BE2C (cell line): Measurements from ENCODE around the gene GRIN3B.

Experiments
- DNase-seq: peaks from one replicate; pipeline ENCODE4 v3.0.0-alpha.2; 2020
- H3K27me3 ChIP-seq: fragments of 250-450 bp; sonication (Bioruptor Pico); 2 replicates; pipeline ENCODE4 v1.5.1; 2020; ENCODE audit warnings: mild to moderate bottlenecking
- H3K36me3 ChIP-seq: fragments of 250-450 bp; sonication (Bioruptor Pico); 2 replicates; pipeline ENCODE4 v1.5.1; 2020; ENCODE audit warnings: mild to moderate bottlenecking
- H3K4me1 ChIP-seq: fragments of 250-450 bp; sonication (Bioruptor Pico); 2 replicates; pipeline ENCODE4 v1.5.1; 2020
- H3K4me3 ChIP-seq: 2 replicates; pipeline ENCODE4 v1.5.1; 2011; ENCODE audit warnings: low read depth, low read length
- H3K9me3 ChIP-seq: fragments of 250-450 bp; sonication (Bioruptor Pico); 2 replicates; pipeline ENCODE4 v1.5.1; 2020
- TF ChIP-seq, protein P1 (sequence below): IDR thresholded peaks from 2 replicates; pipeline ENCODE4 v1.5.1; 2012; ENCODE audit warnings: mild to moderate bottlenecking, low read depth, low read length

The GRIN3B gene

GRCh38 chr19:960601-960938, 39.6 kb upstream of the GRIN3B start:
- Histone ChIP-seq H3K4me3 (no peak overlapping the region), H3K36me3 (peaks cover 16% of the 10 kb centered on the region), H3K4me1 (peaks cover 7% of the 10 kb centered on the region), H3K27me3 (no peaks in the 10 kb centered on the region), H3K9me3 (no peaks in the 10 kb centered on the region)
- DNase-seq: no peak
- TF ChIP-seq, protein P1, sequence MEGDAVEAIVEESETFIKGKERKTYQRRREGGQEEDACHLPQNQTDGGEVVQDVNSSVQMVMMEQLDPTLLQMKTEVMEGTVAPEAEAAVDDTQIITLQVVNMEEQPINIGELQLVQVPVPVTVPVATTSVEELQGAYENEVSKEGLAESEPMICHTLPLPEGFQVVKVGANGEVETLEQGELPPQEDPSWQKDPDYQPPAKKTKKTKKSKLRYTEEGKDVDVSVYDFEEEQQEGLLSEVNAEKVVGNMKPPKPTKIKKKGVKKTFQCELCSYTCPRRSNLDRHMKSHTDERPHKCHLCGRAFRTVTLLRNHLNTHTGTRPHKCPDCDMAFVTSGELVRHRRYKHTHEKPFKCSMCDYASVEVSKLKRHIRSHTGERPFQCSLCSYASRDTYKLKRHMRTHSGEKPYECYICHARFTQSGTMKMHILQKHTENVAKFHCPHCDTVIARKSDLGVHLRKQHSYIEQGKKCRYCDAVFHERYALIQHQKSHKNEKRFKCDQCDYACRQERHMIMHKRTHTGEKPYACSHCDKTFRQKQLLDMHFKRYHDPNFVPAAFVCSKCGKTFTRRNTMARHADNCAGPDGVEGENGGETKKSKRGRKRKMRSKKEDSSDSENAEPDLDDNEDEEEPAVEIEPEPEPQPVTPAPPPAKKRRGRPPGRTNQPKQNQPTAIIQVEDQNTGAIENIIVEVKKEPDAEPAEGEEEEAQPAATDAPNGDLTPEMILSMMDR: no peak

GRCh38 chr19:961866-962620, 38.2 kb upstream of the GRIN3B start:
- no peaks in the 10 kb centered on the region for H3K4me1 ChIP-seq
- no peak overlapping the region for H3K4me3 ChIP-seq
- no peaks in the 10 kb centered on the region for H3K9me3 ChIP-seq
- no peak for DNase-seq
- H3K36me3 ChIP-seq: peaks cover 25% of the 10 kb centered on the region
- TF ChIP-seq, protein P1: no peak
- no peaks in the 10 kb centered on the region for H3K27me3 ChIP-seq

- peaks cover 27% of the 10 kb centered on the region for H3K36me3 ChIP-seq
- no peaks in the 10 kb centered on the region for H3K4me1 ChIP-seq
- no peaks in the 10 kb centered on the region for H3K9me3 ChIP-seq
- H3K4me3 ChIP-seq: no peak overlapping the region
- DNase-seq: no peak
- TF ChIP-seq, protein P1: no peak
- H3K27me3 ChIP-seq: no peaks in the 10 kb centered on the region
Measured at GRCh38 chr19:962683-963400, 37.4 kb upstream of the GRIN3B start.

GRCh38 chr19:963486-963951, 36.7 kb upstream of the GRIN3B start:
- H3K27me3 ChIP-seq: no peaks in the 10 kb centered on the region
- TF ChIP-seq, protein P1: no peak
- H3K4me3 ChIP-seq: no peak overlapping the region
- no peaks in the 10 kb centered on the region for H3K4me1 ChIP-seq
- peaks cover 30% of the 10 kb centered on the region for H3K36me3 ChIP-seq
- H3K9me3 ChIP-seq: no peaks in the 10 kb centered on the region
- peak; percentile 8 for DNase-seq

DNA sequence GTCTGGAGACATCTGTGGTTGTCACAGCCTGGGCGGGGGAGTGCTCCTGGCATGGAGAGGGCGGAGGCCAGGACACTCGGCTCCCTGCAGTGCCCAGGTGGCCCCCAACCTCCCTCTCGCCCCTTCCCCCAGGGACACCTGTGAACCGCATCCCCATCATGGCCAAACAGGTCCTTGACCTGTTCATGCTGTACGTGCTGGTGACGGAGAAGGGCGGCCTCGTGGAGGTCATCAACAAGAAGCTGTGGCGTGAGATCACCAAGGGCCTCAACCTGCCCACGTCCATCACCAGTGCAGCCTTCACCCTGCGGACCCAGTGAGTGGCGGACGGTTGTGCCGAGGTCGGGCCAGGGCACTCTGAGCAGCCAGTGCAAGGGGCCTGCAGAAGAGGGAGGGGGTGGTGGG, 36.1 kb upstream of the GRIN3B start:
- TF ChIP-seq, protein P1: no peak
- no peak overlapping the region for H3K4me3 ChIP-seq
- H3K36me3 ChIP-seq: peaks cover 36% of the 10 kb centered on the region
- H3K27me3 ChIP-seq: no peaks in the 10 kb centered on the region
- no peaks in the 10 kb centered on the region for H3K9me3 ChIP-seq
- no peaks in the 10 kb centered on the region for H3K4me1 ChIP-seq
- peak; percentile 6 for DNase-seq
